Stimulated activated CD4-positive, alpha-beta T cell treated with anti-CD3 and anti-CD28 coated beads, TNF-alpha, amount 100 ng/mL, for 1 hour (primary cell): ENCODE results near the gene IGSF3.
"Not testable (repeated sequence)": the region's sequence is repeated elsewhere in the genome, so short reads cannot be mapped to it uniquely, and the experiment has no call there.

Experiments
- DNase-seq, 3 donors: peaks; one replicate each; pipeline ENCODE4 v3.0.0-alpha.2; 2020; ENCODE audit warnings: low read depth in 3 of 3, low spot score in 1 of 3

IGSF3 gene

DNA sequence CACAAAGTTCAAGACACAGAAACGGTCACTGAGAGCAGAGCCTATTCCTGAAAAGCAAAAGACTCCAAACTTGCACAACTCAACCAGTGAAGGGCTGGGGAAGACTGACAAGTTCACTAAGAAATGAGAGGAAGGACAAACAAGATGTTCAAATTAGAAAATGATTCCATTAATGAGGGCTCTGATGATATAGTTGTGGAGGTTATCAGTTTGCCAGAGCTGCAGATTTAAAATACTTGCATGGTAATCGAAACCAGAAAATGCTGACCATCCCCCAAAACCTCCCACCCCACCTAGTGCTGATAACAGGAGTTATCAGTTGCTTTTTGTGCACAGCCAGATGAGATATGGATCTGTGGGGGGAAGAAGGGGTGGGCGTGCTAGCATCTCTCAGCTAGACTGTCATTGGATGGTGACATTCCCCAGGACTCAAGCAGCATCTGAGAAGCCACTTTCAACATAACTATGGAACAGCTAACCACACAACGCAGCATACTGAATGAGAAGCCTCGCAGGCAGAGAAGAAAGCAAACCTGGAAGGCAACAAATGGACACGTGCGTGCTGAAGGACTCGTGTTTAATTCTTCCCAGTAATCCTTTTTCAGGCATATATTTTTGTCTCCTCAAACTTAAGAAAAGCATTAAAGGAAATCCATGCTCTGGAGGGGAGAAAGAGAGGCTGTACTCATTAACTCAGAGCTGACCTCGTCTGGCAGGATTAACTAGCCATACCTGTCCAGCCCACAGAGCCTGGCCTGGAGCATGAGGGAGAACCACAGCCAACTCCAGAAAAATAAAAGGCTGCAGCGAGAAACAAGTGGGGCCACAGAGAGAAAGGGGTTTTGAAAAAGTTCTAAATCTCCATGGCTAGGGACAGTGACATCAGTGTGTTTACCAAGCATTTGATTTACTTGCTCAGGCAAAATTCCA is 35.3 kb downstream of the IGSF3 start:
- DNase-seq: not testable (repeated sequence)

DNA sequence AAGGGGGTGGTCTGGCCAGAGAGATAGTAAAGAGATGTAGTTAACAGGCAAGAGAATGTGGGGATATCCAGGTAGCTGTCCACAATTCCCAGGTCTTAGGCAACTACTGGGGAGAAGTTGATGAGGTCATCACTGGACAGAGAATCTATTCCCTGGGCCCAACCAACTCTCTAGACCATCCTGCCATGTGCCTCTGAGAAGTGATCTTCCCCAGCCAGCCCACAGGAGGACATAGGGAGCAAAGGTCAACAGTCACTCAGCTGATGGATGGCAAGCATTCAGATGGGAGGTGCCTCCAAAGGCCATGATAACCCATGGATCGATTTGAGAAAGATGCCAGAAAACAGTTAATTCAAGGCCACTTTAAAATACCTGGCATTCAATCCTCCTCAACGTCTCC is 36.0 kb downstream of the IGSF3 start:
- not testable (repeated sequence) for DNase-seq

DNA sequence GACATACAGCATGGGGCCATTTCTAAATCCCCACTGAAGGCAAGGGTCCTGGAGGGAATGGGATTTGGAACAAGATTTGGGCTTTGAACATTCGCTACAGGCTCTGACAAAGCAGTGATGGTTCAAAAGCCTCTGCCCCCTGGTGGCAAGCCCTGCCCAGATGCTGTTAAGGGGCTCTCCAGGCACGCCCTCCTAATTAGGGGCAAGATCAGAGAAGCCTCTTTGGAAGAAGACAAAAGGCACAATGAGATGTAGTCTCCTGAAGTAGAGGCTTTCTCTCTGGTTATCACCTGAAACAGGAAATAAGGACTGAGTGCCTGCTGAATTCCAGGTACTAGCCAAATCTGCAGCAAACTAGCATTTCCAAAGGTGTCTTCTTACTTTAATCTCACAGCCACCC is 37.5 kb downstream of the IGSF3 start:
- not testable (repeated sequence) for DNase-seq

- DNase-seq: not testable (repeated sequence)
Observed at GRCh38 chr1:116629441-116629840, 38.1 kb downstream of the IGSF3 start.

- DNase-seq: no peak
Observed at GRCh38 chr1:116628448-116628847, 39.1 kb downstream of the IGSF3 start.

GRCh38 chr1:116627357-116627756 is 40.2 kb downstream of the IGSF3 start:
- not testable (repeated sequence) for DNase-seq

- DNase-seq: not testable (repeated sequence)
Observed at GRCh38 chr1:116626915-116627314, 40.6 kb downstream of the IGSF3 start.

DNA sequence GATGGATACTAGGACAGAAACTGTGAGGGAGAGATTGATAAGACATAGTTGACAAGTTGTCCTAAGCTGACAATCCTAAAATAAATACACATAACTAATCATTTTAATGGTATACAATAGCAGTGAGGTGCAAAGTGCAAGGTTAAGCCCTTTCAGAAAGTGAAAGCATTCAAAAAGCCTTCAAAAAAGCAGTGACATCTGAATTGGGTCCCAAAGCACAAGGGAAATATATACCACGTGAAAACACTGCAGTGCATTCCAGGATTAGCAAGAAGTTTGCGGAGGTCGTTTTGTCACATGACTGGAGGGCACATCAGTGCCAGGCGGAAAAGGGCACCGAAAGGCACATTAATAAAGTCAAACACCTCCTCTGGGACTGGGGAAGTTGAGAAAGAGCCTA is 42.4 kb downstream of the IGSF3 start:
- DNase-seq: not testable (repeated sequence)

DNA sequence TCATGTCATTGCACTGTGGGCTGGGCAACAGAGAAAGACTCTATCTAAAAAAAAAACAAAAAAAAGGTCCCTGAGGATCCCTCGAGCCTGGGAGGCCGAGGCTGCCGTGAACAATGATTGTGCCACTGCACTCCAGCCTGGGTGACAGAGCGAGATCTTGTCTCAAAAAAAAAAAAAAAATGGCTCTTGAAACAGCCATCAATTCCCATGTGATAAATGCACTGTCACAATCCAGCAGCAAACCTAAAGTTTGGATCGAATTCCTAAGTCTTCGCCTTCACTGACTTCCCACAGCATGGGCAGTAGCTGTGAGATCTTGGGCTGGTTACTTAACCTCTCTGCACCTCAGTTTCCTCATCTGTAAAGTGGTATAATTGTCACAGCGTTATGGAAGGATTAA is 43.5 kb downstream of the IGSF3 start:
- no peak for DNase-seq

DNA sequence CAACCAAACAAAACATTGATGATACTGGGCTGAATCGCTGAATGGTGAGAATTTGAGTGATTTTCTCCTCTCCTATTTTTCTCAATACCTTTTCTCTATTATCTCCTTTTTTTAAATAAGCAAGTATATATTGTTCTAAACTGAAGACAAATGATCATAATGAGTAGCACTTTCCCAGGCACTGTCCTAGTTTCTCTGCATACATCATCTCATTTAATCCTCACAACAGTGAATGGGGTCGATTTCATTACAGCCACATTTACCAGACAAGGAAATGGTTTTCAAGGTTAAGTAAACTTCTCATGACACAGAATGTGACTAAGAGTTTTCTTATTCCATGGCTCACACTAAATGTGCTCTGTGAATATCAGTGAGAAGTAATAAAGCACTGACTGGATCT is 45.0 kb downstream of the IGSF3 start:
- DNase-seq: not testable (repeated sequence)

DNA sequence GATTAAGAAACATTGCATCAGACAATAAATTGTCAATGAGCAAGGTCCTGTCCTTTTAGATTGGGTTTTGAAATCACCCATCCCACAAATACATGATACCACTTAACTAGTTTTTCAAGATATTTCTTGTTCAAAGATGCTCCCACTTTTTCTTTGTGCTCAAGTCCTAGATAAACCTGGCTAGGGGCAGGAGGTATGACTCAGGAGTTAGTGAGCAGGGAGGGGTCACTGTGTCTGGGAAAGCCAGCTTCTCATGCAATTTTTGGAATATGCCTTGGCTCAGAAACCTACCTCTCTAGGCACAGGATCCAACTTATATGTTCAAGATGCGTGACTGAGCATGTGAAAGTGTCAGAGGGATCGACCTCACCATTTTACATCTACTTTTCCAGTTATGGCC is 45.8 kb downstream of the IGSF3 start:
- not testable (repeated sequence) for DNase-seq

- not testable (repeated sequence) for DNase-seq
Observed at GRCh38 chr1:116620392-116620791, 47.1 kb downstream of the IGSF3 start.

GRCh38 chr1:116619106-116619505 is 48.4 kb downstream of the IGSF3 start:
- not testable (repeated sequence) for DNase-seq

DNA sequence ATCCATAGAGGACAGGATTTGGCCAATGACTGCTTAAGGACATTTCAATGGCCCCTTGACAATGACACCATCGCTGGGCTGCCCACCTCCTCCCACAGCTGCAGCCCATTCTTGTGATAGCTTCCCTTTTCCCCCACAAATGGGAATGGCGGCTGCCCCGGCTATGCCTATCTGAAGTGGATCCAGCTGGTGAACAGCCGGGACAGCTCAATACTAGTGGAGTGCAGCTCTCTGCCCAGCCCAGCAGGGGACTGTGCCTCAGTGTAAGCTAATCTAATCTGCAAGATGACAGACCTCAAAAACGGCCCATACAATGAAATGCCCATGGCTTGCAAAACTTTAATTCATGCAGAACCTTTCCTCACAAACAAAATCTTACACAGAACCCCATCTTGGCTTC is 49.7 kb downstream of the IGSF3 start:
- not testable (repeated sequence) for DNase-seq

- not testable (repeated sequence) for DNase-seq
Observed at GRCh38 chr1:116613825-116614224, 53.7 kb downstream of the IGSF3 start.

DNA sequence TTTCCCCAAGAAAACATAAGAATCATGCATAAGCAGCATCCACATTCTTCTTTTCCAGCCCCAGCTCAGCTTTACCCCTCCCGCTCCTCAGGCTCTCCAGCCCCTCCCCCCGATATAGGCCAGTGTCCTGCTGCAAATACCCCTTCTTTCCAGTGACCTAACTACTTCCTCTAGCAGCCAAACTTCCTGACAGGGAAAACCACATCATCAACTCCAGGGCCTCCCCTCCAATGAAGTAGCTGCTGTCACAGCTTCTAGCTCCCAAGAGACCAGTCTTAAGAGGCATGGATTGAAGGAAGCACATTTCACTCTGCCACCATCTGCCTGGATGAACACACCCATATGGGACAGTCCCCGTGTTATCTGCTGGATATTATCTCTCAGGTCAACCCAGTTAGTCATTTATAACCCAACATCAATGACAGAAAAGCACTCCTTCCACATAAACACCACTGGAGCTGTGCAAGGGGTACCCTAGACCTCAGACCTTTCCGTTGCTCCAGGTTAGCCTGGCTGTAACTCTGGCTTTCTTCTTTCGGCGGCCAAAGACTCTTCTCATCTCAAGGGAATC is 57.6 kb downstream of the IGSF3 start:
- not testable (repeated sequence) for DNase-seq

DNA sequence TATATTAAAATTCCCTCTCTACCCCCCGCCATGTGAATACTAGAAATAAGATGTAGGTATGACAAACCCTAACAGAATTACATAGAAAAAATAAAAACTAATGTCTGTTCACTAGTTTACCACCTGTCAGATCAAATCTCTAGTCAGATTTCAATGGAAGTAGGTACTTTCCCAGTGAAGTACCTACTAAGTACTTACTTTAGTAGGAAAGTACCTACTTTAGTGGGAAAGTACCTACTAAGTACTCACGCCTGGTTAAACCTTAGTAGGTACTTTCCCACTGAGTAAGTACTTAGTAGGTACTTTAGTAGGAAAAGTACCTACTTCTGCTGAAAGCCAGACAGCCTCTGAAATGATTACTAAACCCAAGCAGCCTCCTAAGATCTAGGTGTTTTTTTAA is 58.7 kb downstream of the IGSF3 start:
- DNase-seq: not testable (repeated sequence)

DNA sequence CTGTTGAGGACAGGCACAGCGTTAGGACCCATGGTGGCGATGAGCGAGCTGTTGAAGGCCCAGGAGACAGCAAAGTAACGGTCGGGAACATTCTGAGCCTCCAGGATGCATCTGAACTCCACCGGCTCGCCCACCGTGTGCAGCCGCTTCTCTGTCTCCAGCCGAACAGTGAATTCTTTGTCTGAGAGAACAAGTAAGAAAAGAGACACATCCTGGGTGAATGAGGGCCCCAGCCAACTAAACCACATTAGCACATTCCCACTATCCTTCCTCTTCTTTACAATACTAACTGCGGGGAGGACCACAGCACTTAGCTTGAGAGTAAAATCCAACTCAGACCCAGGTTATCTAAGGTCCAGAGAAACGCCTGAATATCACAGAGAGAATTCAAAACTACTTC is 59.4 kb downstream of the IGSF3 start:
- DNase-seq: not testable (repeated sequence)

- DNase-seq: not testable (repeated sequence)
Observed at GRCh38 chr1:116607463-116607862, 60.1 kb downstream of the IGSF3 start.

DNA sequence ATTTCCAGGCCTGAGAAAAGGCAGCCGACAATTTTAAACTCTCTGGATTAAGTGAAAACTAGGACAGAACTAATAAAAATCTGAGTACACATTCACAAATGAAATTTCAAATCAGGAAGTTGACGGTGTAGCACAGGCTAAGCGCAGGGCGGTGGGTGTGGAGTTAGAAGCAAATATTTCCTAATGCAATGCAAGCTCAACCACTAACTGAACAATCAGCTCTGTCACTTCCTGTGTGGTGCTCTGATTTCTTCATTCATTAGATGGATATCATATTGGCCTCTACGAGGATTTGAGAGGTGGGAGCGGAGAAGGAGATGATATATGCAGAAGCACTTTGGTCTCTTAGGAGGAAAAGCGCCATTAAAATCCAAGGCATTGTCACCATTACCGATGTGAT is 61.5 kb downstream of the IGSF3 start:
- DNase-seq: not testable (repeated sequence)

DNA sequence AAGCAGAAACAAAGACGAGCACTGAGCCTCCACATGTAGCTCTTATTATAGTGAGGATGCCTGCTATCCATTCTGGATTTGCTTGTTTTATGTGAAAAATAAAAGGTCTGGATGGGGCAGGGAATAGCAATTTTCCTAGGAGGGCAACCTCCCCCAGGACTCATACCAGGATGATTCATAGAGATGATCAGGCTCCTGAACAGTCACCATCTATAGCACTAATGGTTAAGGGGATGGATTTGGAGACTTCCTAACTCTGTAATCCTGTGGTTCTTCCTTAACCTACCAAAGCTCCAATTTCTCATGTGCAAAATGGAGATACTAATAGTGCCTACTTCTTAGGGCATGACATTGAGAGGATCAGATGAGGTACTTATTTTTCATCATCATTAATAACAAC is 62.2 kb downstream of the IGSF3 start:
- no peak for DNase-seq

GRCh38 chr1:116604408-116604807 is 63.1 kb downstream of the IGSF3 start:
- not testable (repeated sequence) for DNase-seq
